Glomerular visceral epithelial cell (primary cell): Measurements from ENCODE around the gene CFAP298.
A peak's percentile ranks its signal among the peaks of the same experiment; 100 is the strongest.

Experiments
- DNase-seq: peaks from one replicate; pipeline ENCODE4 v3.0.0-alpha.2; 2016; ENCODE audit errors: extremely low spot score

CFAP298 gene

DNA sequence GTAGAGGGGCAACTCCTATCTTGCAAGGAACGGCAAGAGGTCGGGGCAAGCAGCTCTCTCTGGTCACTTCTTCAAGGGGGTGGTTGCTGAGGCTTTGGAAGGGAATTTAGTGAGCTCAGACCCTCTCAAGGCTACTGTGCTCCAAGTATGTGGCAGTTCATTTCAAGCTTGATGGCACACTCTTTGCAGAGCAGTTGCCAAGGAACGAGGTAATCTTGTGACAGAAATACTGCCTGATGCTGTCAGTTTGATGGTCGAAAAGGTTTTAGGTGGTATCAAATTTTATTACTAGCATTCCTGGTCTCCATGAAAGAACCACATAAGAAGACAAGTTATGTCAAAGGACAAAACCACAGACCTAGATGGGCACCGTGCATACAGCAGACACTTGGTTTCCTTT is 13.1 kb downstream of the CFAP298 start:
- DNase-seq: peak; percentile 16

DNA sequence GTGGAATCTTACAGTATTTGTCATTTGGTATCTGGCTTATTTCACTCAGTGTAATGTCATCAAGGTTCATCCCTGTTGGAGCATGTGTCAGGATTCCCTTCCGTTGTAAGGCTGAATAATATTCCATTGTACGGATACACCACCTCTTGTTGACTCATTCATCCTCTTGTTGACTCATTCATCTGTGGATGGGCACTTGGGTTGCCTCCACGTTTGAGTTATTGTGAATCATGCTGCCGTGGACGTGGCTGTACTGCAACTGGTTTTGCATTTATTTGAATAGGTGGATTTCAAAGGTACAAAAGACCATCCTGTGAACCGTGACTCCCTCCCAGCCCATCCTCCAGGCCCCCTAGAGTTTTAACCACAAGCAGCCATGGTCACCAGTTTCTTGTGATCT is 15.0 kb downstream of the CFAP298 start:
- peak; percentile 79 for DNase-seq

DNA sequence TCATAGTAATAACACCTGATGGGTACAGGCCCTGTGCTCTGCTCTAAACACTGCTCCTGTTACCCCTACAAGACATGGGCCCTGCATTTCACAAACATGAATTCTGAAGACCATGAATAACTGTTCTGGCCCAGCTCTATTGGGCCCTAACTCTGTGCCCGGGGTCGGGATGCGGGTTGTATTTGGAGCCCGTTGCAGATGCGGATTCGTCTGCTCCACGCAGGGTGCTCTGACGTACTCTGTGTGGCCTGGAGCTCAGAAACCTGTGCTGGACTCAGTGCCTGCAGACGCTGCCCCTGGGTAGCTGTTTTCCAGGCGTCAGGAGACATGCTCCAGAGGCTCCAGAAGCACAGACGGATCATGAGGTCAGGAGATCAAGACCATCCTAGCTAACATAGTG is 16.7 kb downstream of the CFAP298 start:
- no peak for DNase-seq

DNA sequence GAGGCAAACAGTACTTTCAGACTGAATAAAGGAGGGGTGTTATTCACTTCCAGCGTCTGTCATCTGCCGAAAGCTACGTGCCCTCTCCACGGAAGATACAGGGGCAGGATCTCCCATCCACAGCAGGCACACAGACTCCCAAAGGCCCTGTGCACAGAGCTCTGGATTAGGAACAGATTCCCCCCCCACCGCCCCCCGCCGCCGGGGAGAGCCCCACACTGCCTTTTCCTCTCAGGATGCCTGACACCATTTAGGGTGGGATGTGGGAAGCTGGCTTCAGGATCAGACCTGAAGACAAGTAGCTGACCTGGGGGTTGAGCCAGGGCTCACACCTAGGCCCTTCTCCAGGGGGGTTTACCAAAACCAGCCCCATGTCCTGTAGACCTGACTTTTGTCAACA is 18.5 kb downstream of the CFAP298 start:
- no peak for DNase-seq

DNA sequence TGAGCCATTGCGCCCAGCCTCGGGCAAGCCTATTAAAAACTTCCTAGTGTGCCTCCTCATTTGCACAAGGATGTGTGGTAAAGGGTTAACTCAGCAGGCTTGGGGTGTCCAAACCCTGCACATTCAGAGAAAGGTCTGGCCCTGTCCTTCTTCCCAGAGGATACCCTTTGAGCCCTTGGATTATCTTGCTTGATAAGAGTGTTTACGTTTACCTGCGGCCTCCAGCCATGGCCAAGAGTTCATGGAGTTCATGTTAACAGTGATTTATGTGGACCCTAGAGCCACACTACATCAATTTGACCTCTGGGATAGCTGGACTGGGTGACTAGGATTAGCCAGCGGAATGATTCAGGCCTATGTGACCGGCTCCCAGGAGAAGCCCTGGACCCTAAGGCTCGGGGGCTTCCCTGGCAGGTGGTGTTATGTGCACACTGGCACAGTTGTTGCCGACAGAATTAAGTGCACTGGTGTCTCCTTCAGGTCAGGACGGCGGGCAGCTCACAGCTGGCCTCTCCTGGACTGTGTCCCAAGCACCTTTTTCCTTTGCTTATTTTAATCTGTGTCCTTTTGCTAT is 19.2 kb downstream of the CFAP298 start:
- DNase-seq: no peak

DNA sequence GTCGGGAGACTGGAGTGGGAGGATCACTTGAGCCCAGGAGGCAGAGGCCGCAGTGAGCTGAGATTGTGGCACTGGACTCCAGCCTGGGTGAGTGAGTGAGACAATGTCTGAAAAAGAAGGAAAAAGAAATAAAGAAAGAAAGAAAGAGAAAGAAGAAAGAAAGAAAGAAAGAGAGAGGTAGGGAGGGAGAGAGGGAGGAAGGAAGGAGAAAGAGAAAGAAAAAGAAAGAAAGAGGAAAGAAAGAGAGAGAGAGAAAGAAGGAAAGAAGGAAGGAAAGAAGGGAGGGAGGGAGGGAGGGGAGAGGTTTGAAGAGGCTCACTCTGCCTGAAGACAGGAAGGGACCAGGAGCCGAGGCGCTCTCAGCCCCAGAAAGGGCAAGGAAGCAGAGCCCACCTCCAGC is 22.0 kb downstream of the CFAP298 start:
- no peak for DNase-seq

DNA sequence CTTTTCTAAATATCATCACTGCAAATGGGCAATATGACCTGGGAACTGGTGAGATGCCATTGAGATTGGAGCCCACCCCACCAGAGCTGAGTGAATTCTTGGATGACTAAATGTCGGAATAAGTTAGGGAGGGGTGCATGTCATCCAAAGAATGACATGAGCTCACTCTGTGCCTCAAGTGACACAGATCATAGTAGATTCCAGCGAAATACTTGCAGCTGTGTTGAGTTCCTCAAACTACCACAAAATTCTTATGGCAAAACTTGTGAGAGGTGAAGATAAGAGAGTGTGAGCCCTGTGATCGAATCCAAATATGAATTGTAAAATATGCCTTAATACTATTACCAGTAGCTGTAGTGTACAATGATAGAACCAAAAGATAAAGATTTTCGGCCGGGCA is 24.5 kb downstream of the CFAP298 start:
- no peak for DNase-seq

DNA sequence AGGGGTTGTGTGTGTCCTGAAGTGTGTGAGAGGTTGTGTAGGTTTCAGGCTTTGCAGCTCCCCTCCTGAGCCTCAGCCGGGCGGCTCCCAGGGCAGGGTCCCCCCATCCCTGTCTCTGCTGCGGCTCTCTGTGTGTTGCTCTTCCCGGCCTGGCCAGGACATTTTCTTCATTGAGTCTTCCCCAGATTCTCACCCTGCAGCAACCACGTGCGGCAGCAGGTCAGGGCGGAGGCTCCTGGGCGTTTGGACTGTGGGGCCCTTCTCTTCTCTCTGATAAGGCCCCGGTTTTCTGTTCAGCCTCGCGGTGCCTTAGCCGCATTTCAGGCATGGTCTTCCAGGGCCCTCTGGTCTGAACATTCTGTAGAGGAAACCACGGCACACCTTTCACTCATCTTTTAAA is 25.1 kb downstream of the CFAP298 start:
- no peak for DNase-seq

DNA sequence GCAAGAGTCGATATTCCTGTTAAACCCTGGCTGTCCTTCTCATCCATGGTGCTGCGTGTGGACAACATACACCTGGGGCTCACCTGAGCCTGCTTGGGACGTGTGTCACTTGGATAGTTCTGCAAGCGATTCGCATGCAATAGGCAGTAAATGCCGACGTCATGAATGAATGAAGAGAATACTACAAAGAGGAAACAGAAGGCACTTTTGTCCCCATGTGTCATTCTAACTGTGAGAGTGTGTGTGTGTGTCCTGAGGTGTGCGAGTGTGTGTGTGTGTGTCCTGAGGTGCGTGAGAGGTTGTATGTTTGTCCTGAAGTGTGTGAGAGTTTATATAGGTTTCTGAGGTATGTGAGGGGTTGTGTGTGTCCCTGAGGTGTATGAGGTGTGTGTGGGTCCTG is 26.2 kb downstream of the CFAP298 start:
- DNase-seq: no peak

DNA sequence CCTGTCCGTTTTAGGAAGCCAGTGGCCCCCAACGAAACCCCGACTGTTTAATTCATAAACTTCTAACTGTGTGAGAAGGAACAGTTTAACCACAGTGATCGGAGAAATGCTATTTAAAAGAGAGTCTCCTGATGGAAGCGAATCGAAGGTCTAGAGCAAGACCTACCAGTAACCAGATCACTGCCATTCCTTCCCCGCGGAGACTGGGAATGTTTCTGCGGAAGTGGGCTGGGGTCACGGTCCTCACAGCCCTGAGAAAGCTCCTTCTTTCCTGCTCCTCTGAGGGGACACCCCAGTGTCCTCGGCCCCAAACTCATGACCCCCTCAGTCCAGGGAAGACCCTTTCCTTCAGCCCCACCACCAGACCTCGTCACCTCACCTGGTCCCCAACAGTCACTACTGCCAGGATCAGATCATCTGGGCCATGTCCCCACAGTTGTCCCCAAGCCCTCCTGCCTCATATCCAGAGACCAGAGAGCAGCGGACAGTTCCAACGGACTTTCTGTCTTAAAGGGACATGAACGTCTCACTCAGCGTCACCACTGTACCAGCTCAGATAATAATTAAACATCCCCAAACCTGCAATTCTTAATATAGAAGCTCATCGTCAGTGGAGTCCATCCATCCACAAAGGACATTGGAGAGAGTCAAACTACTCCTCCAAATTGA is 27.0 kb downstream of the CFAP298 start, which contains the start of gene TCP10L:
TCP10L (minus strand) TSS at position 482 of the 669 bp plus-strand sequence. CDS start 1,219 bp downstream, outside the sequence.
- no peak for DNase-seq

DNA sequence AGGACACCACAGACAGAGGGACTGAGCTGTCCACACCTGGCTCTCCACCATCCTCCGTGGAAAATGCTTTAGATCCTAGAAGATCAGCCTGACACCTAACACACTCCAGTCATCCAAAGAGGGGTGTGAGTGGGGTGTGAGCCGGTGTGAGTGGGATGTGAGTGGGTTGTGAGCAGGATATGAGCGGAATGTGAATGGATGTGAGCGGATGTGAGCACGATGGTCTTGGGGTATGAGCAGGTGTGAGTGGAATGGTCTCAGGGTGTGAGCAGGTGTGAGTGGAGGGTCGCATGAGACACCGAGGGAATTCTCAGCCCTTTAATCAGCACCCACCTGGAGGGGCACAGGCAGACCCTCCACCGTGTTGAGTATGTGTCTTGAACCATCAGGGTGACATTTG is 27.7 kb downstream of the CFAP298 start:
- DNase-seq: no peak

DNA sequence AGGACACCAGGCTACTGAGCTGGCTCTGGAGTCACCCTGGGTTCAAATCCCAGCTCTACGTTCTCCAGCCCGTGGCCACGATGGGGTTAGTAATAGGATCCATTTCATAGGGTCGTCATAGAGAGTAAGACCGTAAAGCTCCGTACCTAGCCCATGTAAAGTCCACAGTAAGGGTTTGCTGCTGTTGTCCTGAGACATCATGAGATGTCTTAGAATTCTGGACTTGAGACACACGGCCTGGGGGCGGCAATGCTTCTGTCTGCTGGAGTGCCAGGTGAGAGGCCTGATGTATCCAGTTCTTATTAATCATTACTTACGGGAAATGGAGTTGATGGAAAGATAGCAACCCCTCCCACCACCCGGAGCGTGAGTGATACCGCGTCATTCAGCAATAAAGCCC is 30.4 kb downstream of the CFAP298 start:
- no peak for DNase-seq

DNA sequence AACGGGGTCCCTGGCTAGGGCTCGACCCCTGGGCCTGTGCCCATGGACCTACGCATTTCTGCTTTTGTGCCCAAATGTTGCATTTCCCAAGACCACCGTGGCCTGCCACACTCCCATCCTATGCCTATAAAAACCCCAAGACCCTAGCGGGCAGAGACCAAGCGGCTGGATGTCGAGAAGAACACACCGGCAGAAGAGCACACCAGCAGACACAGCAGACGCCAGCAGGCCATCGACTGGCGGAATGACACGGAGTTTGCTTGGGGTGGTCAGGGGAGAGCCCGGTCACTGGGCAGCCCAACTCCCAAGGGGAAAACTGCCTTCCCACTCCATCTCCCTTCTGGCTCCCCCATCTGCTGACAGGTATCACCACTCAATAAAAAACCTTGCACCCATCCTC is 31.2 kb downstream of the CFAP298 start:
- no peak for DNase-seq

DNA sequence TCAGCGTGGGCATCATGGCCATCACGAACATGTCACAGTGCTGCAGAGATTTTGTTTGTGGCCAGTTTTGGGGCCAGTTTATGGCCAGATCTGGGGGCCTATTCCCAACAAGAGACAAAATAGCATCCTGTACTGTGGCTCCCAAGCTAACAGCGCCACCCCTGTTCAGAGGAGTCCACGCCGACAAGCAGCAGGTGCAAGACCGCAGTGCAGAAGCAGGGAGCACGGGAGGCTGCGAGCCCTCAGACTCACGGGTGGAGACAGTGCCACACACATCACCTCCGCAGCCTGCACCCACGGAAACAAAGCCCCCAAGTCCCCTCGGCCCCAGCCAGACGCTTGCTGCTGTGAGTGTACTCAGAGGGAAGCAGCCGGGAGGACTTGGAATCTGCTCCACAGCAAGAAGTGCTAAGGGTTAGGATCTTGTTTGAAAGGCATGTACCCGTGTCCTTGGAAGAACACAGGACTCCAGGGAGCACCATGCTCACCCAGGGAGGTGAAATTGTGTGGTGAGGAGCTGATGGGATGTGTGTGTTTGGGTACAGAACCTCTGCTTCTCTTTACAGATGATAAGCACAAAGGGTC is 34.0 kb downstream of the CFAP298 start:
- DNase-seq: no peak

DNA sequence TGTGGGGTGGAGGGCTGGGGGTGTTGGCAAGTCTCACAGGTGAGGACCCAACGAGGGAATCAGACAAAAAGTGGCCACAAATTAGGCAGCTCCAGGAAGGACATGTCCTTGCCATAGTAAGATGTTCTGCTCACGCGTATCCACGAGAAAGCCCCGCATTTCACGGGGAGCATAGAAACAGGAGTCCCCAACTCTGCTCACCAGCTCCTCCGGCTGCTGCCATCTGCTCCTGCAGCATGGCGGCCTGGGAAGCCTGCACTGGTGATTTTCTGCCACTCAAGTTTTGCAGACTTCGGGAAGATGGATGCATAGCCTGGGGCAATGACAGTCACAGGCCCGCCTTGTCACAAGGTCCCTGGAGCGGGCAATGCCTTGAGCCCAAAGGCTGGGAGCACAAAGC is 36.2 kb downstream of the CFAP298 start:
- DNase-seq: no peak

DNA sequence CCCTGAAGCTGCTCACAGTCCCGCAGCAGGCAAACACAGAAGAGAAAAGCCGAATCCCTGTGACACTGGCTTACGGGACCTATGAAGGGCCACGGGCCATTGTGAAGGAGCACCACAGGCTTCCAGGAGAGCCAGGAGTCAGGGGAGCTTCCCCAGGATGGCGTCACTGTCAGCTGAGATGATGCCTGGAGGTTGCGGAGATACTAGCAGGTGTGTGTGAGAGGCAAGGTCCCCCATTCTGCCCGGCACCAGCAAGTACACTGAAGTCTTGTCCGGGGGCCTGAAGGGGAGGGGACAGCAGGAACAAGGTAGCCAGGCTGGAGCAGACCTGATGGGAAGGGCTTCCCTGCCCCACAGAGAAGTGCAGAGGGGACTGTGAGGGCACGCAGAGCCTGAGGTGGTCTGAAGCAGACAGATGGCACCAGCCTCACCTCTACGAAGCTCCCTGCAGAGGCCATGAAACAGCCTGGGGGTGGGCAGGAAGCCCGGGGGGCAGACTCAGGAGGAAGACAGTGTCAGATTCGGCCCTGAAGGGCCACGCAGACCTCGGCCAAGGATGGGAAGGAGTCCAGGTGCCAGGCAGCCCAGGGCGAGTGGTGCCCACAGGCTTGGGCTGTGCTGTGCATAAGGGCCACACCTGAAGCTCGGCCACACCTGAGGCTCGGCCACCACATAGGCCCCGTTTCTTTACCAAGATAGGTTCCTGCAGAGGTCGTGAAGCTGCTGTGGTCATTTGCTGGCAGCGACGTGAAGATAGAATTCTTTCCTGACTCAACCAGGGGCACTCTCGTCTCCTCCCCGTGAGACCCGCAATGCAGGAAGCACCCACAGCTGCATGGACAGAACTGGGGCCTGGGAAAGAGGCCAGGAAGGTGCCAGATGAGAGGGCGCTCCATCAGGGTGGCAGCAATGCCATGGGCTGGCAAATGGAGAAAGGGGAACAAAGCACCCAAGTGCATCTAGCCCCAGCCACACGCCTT is 36.9 kb downstream of the CFAP298 start:
- DNase-seq: no peak

DNA sequence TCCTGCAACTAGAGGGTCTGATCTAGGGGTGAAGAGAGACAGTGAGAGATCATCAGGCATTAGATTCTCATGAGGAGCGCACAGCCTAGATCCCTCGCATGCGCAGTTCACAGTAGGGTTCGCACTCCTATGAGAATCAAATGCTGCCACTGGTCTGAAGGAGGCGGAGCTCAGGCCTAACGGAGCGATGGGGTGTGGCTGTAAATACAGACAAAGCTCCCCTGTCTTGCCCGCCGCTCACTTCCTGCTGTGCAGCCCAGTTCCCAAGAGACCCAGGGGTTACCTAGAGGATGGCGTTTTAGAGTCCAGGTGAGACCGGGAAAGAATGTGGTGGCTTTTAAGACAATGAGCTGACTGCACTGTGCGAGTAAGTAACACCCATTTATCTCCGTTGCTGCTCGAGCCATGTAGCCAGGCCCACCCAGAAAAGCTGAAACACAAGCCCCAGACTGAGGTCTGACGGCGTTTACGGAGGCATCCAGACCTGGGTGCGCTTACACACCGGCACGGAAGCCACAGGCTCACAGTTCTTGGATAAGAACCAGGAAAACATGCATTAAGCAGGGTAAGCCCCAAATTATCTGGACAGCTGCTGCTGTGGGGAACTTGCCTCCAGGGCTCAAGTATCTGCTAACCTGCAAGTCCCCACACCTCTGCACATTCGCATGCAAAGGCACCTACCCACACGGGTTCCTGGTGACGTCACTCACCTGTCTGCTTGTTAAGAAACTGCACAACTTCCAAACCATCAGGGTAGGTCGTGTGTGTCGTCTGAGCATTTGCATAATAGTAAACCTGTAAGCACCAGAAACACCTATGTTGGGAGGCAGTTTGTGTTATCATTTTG is 39.4 kb downstream of the CFAP298 start:
- DNase-seq: no peak

DNA sequence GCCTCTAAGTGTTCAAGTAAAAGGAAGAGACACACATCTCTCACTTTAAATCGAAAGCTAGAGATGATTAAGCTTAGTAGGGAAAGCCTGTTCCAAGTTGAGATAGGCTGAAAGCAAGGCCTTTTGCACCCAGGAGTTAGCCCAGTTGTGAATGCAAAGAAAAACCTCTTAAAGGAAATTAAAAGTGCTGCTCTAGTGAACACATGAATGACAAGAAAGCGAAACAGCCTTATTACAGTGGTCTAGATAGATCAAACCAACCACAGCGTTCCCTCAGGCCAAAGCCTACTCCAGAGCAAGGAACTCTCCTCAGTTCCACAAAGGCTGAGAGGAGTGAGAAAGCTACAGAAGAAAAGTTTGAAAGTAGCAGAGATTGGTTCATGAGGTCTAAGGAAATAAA is 41.7 kb downstream of the CFAP298 start:
- no peak for DNase-seq

DNA sequence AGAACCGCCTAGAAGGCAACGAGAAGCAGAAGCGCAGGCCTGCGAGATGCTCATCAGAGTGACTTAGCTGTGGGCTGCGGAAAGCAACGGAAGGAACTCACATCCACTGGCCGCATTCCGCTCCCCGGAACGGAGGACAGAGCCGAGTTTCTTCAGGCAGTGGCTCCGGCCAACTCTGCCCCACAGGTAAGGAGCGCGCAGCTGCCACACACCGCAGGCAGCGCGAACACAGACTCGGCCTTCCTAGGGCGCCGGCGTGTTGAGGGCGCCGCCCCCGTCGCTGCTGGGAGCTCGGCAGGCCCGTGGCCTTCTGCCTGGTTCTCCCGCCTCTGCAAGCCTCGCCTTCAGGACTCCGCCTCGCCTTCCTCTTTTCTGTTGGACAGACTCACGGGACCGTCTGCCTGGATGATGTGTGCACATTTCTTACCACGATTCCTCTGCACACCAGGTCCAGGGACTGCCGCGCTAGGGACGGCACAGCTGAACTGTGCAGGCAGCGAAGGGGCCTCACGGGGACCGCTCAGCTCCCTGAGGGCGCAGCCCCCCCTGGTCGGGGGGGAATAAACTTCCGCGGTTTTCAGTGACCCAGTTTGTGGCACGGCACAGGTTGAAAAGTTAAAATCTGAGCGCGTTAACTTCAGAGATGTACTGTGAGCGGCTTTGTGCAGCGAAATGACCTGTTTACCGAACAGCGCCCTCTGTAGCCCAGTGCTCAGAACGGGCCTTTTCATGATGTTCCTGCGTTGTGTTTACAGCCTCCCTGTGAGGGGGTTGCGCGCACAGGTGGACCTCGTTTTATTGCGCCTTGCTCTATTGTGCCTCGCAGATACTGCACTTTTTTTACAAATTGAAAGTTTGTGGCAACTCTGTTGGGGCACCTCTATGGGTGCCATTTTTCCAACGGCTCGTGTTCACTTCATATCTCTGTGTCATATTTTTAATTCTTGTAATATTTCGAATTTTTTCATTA is 42.6 kb downstream of the CFAP298 start:
- DNase-seq: peak; percentile 75

DNA sequence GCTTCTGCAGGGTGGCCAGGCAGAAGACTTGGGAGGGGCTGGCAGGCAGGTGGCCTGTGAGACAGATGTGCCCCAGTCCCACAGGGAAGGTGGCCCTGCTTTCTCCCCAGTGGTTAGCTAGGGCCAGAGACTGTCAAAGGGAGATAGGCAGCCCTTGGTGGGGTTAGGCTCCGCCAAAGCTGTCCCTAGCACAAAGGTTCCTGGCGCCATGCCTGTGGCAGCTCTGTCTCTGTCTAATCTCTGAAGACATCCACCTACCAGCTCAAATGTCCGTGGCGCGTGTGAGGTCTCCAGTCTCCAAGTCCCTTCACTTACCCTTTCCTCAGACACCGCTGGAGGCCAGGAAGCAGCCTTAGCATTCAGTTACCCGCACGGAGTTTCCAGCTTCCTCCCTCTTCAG is 44.6 kb downstream of the CFAP298 start:
- DNase-seq: no peak
